WTC11 (cell line): ENCODE results near the gene DCTN5. TPM values are rescaled to one million over a fixed set of nuclear protein-coding genes. Genes with fewer than 3 reads are reported as not detected.

Source experiments
- ATAC-seq: fragments of 200-7000 bp; cut with Tn5 transposase; 2 replicates; pipeline ENCODE4 v1.10.0; 2021; ENCODE audit warnings: mild to moderate bottlenecking, moderate library complexity
- CTCF ChIA-PET: fragments of 300-600 bp; sonication (Branson Sonifier 250); formaldehyde crosslinking; loops from one replicate; lab custom pipeline; 2021; ENCODE audit warnings: antibody characterized with exemption; lab: Charles Lee
- POLR2A ChIA-PET: fragments of 350-600 bp; sonication (Branson Sonifier 250); formaldehyde crosslinking; loops from one replicate; lab custom pipeline; 2021; ENCODE audit warnings: antibody characterized with exemption; lab: Charles Lee
- DNase-seq: peaks from one replicate; pipeline ENCODE4 v3.0.0; 2021; ENCODE audit warnings: low spot score
- H3K27ac Mint-ChIP-seq: 2 replicates; pipeline ENCODE4 v1.8.0; 2021; ENCODE audit warnings: mixed read lengths
- H3K27me3 Mint-ChIP-seq: 2 replicates; pipeline ENCODE4 v1.8.0; 2021; ENCODE audit warnings: low read depth, mild to moderate bottlenecking, moderate library complexity, mixed read lengths
- H3K36me3 Mint-ChIP-seq: 2 replicates; pipeline ENCODE4 v1.8.0; 2021; ENCODE audit warnings: mixed read lengths
- H3K4me1 Mint-ChIP-seq: 2 replicates; pipeline ENCODE4 v1.8.0; 2022; ENCODE audit warnings: mixed read lengths
- H3K4me3 Mint-ChIP-seq: 2 replicates; pipeline ENCODE4 v1.8.0; 2021; ENCODE audit warnings: mild to moderate bottlenecking, moderate library complexity, mixed read lengths
- H3K9me3 Mint-ChIP-seq: 2 replicates; pipeline ENCODE4 v1.8.0; 2021; ENCODE audit warnings: mixed read lengths
- ETV6 ChIP-seq: sonication (generic); formaldehyde crosslinking; IDR thresholded peaks from 2 replicates; pipeline ENCODE4 v1.8.1; 2022; ENCODE audit warnings: mild to moderate bottlenecking, missing genetic modification reagents
- GRHL2 ChIP-seq: fragments of 250-450 bp; sonication (Bioruptor Pico); IDR thresholded peaks from 2 replicates; pipeline ENCODE4 v1.8.0; 2022; ENCODE audit warnings: mild to moderate bottlenecking, moderate library complexity; ENCODE audit not compliant: insufficient replicate concordance, severe bottlenecking
- MYBL2 ChIP-seq: sonication (generic); formaldehyde crosslinking; IDR thresholded peaks from 2 replicates; pipeline ENCODE4 v1.8.1; 2023; ENCODE audit warnings: mild to moderate bottlenecking, moderate library complexity, missing genetic modification reagents
- NFATC4 ChIP-seq: fragments of 250-450 bp; sonication (Bioruptor Pico); IDR thresholded peaks from 2 replicates; pipeline ENCODE4 v1.9.0; 2021; ENCODE audit warnings: mild to moderate bottlenecking
- SMAD4 ChIP-seq: sonication (generic); formaldehyde crosslinking; IDR thresholded peaks from 2 replicates; pipeline ENCODE4 v1.8.0; 2022; ENCODE audit warnings: mild to moderate bottlenecking, missing genetic modification reagents
- ZNF138 ChIP-seq: sonication (generic); formaldehyde crosslinking; conservative IDR thresholded peaks from 2 replicates; pipeline ENCODE4 v1.8.1; 2022; ENCODE audit warnings: mild to moderate bottlenecking, moderate library complexity, missing genetic modification reagents
- ZNF416 ChIP-seq: fragments of 250-450 bp; sonication (Bioruptor Pico); IDR thresholded peaks from 2 replicates; pipeline ENCODE4 v1.9.0; 2021; ENCODE audit warnings: mild to moderate bottlenecking, inconsistent platforms
- ZNF423 ChIP-seq: fragments of 250-450 bp; sonication (Bioruptor Pico); IDR thresholded peaks from 2 replicates; pipeline ENCODE4 v2.1.2; 2022; ENCODE audit warnings: mild to moderate bottlenecking, moderate library complexity
- total RNA-seq: library from RNA; stranded (reverse); gene quantifications from 3 replicates; pipeline ENCODE4 v1.2.3, GENCODE V29; 2021
- TF ChIP-seq, protein P1 (sequence below): sonication (generic); formaldehyde crosslinking; IDR thresholded peaks from 2 replicates; pipeline ENCODE4 v1.8.0; 2022; ENCODE audit warnings: missing genetic modification reagents
- TF ChIP-seq, protein P2 (sequence below): sonication (generic); formaldehyde crosslinking; IDR thresholded peaks from 2 replicates; pipeline ENCODE4 v1.8.1; 2023; ENCODE audit warnings: mild to moderate bottlenecking, missing genetic modification reagents
- TF ChIP-seq, protein P3 (sequence below): fragments of 250-450 bp; sonication (Bioruptor Pico); IDR thresholded peaks from 2 replicates; pipeline ENCODE4 v1.9.0; 2021; ENCODE audit warnings: mild to moderate bottlenecking
- TF ChIP-seq, protein P4 (sequence below): sonication (generic); formaldehyde crosslinking; IDR thresholded peaks from 2 replicates; pipeline ENCODE4 v1.8.1; 2023; ENCODE audit warnings: mild to moderate bottlenecking, missing genetic modification reagents, moderate library complexity
- TF ChIP-seq, protein P5 (sequence below): sonication (generic); formaldehyde crosslinking; IDR thresholded peaks from 2 replicates; pipeline ENCODE4 v1.8.0; 2022; ENCODE audit warnings: mild to moderate bottlenecking, missing genetic modification reagents
- TF ChIP-seq, protein P6 (sequence below): fragments of 250-450 bp; sonication (Bioruptor Pico); conservative IDR thresholded peaks from 2 replicates; pipeline ENCODE4 v1.9.0; 2021; ENCODE audit warnings: mild to moderate bottlenecking
- TF ChIP-seq, protein P7 (sequence below): sonication (generic); formaldehyde crosslinking; IDR thresholded peaks from 2 replicates; pipeline ENCODE4 v1.8.0; 2023; ENCODE audit warnings: missing genetic modification reagents, mild to moderate bottlenecking, borderline replicate concordance
- TF ChIP-seq, protein P8 (sequence below): fragments of 250-450 bp; sonication (Bioruptor Pico); IDR thresholded peaks from 2 replicates; pipeline ENCODE4 v1.9.0; 2021; ENCODE audit warnings: mild to moderate bottlenecking, borderline replicate concordance

DCTN5 gene
- total RNA-seq, 1 experiment from 2014 or later = 65.8 TPM

DNA sequence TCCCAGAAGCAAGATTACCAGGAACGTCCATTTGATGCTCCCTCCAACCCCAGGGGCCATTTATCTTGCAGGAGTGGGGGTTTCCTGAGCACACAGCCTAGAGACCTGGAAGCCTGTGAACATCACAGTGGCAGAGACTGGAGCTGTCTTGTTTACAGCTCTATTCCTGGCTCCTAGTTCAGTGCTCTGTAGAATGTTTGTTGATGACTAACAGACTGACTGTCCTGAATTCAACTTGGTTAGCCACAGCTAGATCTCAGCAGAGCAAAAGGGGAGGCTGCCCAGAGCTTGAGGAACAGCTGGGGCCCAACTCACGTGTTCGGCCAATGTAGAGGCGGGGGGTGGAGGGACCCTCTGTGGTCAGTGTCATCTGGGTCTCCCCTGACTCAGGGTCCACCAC is 65.2 kb downstream of the DCTN5 start (continued):
- TF ChIP-seq, protein P1, sequence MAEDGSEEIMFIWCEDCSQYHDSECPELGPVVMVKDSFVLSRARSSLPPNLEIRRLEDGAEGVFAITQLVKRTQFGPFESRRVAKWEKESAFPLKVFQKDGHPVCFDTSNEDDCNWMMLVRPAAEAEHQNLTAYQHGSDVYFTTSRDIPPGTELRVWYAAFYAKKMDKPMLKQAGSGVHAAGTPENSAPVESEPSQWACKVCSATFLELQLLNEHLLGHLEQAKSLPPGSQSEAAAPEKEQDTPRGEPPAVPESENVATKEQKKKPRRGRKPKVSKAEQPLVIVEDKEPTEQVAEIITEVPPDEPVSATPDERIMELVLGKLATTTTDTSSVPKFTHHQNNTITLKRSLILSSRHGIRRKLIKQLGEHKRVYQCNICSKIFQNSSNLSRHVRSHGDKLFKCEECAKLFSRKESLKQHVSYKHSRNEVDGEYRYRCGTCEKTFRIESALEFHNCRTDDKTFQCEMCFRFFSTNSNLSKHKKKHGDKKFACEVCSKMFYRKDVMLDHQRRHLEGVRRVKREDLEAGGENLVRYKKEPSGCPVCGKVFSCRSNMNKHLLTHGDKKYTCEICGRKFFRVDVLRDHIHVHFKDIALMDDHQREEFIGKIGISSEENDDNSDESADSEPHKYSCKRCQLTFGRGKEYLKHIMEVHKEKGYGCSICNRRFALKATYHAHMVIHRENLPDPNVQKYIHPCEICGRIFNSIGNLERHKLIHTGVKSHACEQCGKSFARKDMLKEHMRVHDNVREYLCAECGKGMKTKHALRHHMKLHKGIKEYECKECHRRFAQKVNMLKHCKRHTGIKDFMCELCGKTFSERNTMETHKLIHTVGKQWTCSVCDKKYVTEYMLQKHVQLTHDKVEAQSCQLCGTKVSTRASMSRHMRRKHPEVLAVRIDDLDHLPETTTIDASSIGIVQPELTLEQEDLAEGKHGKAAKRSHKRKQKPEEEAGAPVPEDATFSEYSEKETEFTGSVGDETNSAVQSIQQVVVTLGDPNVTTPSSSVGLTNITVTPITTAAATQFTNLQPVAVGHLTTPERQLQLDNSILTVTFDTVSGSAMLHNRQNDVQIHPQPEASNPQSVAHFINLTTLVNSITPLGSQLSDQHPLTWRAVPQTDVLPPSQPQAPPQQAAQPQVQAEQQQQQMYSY (CRISPR knock-in tag) = no peak
- TF ChIP-seq ZNF138 (no peak), MYBL2 (CRISPR knock-in tag) (no peak)
- TF ChIP-seq, protein P2, sequence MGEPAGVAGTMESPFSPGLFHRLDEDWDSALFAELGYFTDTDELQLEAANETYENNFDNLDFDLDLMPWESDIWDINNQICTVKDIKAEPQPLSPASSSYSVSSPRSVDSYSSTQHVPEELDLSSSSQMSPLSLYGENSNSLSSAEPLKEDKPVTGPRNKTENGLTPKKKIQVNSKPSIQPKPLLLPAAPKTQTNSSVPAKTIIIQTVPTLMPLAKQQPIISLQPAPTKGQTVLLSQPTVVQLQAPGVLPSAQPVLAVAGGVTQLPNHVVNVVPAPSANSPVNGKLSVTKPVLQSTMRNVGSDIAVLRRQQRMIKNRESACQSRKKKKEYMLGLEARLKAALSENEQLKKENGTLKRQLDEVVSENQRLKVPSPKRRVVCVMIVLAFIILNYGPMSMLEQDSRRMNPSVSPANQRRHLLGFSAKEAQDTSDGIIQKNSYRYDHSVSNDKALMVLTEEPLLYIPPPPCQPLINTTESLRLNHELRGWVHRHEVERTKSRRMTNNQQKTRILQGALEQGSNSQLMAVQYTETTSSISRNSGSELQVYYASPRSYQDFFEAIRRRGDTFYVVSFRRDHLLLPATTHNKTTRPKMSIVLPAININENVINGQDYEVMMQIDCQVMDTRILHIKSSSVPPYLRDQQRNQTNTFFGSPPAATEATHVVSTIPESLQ (CRISPR knock-in tag) = no peak
- TF ChIP-seq, protein P3, sequence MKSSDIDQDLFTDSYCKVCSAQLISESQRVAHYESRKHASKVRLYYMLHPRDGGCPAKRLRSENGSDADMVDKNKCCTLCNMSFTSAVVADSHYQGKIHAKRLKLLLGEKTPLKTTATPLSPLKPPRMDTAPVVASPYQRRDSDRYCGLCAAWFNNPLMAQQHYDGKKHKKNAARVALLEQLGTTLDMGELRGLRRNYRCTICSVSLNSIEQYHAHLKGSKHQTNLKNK = no peak
- TF ChIP-seq, protein P4, sequence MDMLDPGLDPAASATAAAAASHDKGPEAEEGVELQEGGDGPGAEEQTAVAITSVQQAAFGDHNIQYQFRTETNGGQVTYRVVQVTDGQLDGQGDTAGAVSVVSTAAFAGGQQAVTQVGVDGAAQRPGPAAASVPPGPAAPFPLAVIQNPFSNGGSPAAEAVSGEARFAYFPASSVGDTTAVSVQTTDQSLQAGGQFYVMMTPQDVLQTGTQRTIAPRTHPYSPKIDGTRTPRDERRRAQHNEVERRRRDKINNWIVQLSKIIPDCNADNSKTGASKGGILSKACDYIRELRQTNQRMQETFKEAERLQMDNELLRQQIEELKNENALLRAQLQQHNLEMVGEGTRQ = no peak

DNA sequence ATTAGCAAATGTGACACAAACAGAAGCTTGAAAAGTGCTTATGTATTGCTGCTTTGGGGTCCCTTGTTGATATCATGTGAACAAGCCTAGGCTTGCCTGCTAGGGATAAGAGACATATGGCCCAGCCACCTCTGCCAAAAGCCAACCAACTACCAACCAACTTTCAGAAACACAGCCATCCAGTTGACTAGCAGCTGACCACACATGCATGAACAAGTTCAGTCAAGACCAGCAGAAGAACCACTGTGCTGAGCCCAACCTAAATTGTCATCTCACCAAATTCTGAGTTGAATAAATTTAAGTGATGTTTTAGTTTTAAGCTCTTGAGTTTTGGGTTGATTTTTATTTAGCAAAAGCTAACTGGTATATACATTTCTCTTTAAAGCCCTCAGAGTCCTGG is 68.3 kb downstream of the DCTN5 start:
- peaks cover 20% of the 10 kb centered on the region for H3K9me3 Mint-ChIP-seq
- ChIA-PET CTCF (interaction anchor here (1.4 kb wide), 1 partner anchor 15 kb away, joined by 3 read pairs; no protein-coding TSS in a partner anchor), POLR2A (no interaction called here)
- no peak overlapping the region for H3K4me3 Mint-ChIP-seq
- DNase-seq = no peak
- H3K36me3 Mint-ChIP-seq = peaks cover 17% of the 10 kb centered on the region
- peaks cover 56% of the 10 kb centered on the region for H3K27me3 Mint-ChIP-seq
- H3K4me1 Mint-ChIP-seq = peaks cover 5% of the 10 kb centered on the region; the same call in 1 of the 2 replicates
- no peak for ATAC-seq
- no peak overlapping the region for H3K27ac Mint-ChIP-seq
- TF ChIP-seq ZNF416 (CRISPR knock-in tag) (no peak), ZNF423 (no peak), GRHL2 (CRISPR knock-in tag) (no peak), NFATC4 (CRISPR knock-in tag) (no peak), ETV6 (no peak), SMAD4 (no peak)
- TF ChIP-seq, protein P5, sequence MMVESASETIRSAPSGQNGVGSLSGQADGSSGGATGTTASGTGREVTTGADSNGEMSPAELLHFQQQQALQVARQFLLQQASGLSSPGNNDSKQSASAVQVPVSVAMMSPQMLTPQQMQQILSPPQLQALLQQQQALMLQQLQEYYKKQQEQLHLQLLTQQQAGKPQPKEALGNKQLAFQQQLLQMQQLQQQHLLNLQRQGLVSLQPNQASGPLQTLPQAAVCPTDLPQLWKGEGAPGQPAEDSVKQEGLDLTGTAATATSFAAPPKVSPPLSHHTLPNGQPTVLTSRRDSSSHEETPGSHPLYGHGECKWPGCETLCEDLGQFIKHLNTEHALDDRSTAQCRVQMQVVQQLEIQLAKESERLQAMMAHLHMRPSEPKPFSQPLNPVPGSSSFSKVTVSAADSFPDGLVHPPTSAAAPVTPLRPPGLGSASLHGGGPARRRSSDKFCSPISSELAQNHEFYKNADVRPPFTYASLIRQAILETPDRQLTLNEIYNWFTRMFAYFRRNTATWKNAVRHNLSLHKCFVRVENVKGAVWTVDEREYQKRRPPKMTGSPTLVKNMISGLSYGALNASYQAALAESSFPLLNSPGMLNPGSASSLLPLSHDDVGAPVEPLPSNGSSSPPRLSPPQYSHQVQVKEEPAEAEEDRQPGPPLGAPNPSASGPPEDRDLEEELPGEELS (CRISPR knock-in tag) = no peak
- TF ChIP-seq, protein P6, sequence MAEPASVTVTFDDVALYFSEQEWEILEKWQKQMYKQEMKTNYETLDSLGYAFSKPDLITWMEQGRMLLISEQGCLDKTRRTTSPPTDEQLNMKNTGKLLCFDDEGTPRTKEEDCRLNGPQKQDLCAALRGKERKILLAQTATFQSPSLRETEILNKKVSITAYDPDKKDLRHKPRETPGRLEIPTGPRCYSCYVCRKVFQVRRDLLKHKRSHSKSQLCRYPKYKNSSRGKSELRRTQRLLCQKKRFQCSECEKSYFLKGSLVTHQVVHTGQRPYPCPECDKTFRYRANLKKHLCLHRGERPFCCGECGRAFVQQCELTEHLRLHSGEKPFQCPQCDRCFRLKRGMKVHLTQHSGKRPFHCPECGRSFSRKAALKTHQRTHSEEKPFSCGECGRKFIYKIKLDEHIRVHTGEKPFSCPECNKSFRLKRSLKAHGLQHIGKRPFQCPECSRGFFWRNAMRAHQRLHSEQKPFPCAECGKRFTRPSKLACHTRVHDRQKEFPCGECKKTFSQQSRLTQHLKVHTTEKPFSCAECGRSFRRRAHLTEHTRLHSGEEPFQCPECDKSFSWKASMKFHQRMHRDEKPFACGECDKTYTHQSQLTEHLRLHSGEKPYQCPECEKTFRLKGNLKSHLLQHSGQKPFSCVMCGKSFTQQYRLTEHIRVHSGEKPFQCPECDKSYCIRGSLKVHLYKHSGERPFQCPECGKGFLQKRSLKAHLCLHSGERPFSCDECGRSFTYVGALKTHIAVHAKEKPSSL (CRISPR knock-in tag) = no peak
- TF ChIP-seq, protein P7, sequence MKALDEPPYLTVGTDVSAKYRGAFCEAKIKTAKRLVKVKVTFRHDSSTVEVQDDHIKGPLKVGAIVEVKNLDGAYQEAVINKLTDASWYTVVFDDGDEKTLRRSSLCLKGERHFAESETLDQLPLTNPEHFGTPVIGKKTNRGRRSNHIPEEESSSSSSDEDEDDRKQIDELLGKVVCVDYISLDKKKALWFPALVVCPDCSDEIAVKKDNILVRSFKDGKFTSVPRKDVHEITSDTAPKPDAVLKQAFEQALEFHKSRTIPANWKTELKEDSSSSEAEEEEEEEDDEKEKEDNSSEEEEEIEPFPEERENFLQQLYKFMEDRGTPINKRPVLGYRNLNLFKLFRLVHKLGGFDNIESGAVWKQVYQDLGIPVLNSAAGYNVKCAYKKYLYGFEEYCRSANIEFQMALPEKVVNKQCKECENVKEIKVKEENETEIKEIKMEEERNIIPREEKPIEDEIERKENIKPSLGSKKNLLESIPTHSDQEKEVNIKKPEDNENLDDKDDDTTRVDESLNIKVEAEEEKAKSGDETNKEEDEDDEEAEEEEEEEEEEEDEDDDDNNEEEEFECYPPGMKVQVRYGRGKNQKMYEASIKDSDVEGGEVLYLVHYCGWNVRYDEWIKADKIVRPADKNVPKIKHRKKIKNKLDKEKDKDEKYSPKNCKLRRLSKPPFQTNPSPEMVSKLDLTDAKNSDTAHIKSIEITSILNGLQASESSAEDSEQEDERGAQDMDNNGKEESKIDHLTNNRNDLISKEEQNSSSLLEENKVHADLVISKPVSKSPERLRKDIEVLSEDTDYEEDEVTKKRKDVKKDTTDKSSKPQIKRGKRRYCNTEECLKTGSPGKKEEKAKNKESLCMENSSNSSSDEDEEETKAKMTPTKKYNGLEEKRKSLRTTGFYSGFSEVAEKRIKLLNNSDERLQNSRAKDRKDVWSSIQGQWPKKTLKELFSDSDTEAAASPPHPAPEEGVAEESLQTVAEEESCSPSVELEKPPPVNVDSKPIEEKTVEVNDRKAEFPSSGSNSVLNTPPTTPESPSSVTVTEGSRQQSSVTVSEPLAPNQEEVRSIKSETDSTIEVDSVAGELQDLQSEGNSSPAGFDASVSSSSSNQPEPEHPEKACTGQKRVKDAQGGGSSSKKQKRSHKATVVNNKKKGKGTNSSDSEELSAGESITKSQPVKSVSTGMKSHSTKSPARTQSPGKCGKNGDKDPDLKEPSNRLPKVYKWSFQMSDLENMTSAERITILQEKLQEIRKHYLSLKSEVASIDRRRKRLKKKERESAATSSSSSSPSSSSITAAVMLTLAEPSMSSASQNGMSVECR (CRISPR knock-in tag) = no peak
- TF ChIP-seq, protein P8, sequence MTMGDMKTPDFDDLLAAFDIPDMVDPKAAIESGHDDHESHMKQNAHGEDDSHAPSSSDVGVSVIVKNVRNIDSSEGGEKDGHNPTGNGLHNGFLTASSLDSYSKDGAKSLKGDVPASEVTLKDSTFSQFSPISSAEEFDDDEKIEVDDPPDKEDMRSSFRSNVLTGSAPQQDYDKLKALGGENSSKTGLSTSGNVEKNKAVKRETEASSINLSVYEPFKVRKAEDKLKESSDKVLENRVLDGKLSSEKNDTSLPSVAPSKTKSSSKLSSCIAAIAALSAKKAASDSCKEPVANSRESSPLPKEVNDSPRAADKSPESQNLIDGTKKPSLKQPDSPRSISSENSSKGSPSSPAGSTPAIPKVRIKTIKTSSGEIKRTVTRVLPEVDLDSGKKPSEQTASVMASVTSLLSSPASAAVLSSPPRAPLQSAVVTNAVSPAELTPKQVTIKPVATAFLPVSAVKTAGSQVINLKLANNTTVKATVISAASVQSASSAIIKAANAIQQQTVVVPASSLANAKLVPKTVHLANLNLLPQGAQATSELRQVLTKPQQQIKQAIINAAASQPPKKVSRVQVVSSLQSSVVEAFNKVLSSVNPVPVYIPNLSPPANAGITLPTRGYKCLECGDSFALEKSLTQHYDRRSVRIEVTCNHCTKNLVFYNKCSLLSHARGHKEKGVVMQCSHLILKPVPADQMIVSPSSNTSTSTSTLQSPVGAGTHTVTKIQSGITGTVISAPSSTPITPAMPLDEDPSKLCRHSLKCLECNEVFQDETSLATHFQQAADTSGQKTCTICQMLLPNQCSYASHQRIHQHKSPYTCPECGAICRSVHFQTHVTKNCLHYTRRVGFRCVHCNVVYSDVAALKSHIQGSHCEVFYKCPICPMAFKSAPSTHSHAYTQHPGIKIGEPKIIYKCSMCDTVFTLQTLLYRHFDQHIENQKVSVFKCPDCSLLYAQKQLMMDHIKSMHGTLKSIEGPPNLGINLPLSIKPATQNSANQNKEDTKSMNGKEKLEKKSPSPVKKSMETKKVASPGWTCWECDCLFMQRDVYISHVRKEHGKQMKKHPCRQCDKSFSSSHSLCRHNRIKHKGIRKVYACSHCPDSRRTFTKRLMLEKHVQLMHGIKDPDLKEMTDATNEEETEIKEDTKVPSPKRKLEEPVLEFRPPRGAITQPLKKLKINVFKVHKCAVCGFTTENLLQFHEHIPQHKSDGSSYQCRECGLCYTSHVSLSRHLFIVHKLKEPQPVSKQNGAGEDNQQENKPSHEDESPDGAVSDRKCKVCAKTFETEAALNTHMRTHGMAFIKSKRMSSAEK (CRISPR knock-in tag) = no peak
